Type B pancreatic cell (in vitro differentiated cells): ENCODE results near the gene COL5A1. TPM values are rescaled to one million over a fixed set of nuclear protein-coding genes. Genes with fewer than 3 reads are reported as not detected.

Source experiments
- DNase-seq: peaks from one replicate; pipeline ENCODE4 v3.0.0; 2021; ENCODE audit warnings: mixed read lengths; ENCODE audit not compliant: unreplicated experiment; ENCODE audit errors: extremely low spot score
- H3K27ac Mint-ChIP-seq: 2 replicates; pipeline ENCODE4 v1.8.0; 2021; ENCODE audit warnings: mild to moderate bottlenecking, mixed read lengths
- H3K27me3 Mint-ChIP-seq: 2 replicates; pipeline ENCODE4 v1.8.0; 2021; ENCODE audit warnings: mixed read lengths
- H3K36me3 Mint-ChIP-seq: 2 replicates; pipeline ENCODE4 v1.8.0; 2021; ENCODE audit warnings: mixed read lengths
- H3K4me1 Mint-ChIP-seq: one replicate; pipeline ENCODE4 v1.8.0; 2021; ENCODE audit warnings: mixed read lengths; ENCODE audit not compliant: unreplicated experiment
- H3K4me3 Mint-ChIP-seq: 2 replicates; pipeline ENCODE4 v1.8.0; 2021; ENCODE audit warnings: mild to moderate bottlenecking, mixed read lengths
- H3K9me3 Mint-ChIP-seq: 2 replicates; pipeline ENCODE4 v1.8.0; 2021; ENCODE audit warnings: mixed read lengths
- CTCF ChIP-seq: fragments of 200-600 bp; sonication (generic); conservative IDR thresholded peaks from 2 replicates; pipeline ENCODE4 v1.5.0; 2021; ENCODE audit warnings: antibody characterized with exemption, mild to moderate bottlenecking
- long read RNA-seq: library from polyadenylated mRNA; unstranded; transcript quantifications from one replicate; pipeline ENCODE4 v2.0.0, GENCODE V29; 2020
- total RNA-seq: library from RNA; stranded (reverse); gene quantifications from 2 replicates; pipeline ENCODE4 v1.2.1, GENCODE V29; 2021; ENCODE audit warnings: low replicate concordance

COL5A1 gene
- total RNA-seq = 16.1 and 112 TPM in 2 replicates
- long read RNA-seq, partial matches to known transcripts = 0 of 3 reads
- long read RNA-seq, other reads (novel, unspliced or antisense) = 3 of 3 reads

DNA sequence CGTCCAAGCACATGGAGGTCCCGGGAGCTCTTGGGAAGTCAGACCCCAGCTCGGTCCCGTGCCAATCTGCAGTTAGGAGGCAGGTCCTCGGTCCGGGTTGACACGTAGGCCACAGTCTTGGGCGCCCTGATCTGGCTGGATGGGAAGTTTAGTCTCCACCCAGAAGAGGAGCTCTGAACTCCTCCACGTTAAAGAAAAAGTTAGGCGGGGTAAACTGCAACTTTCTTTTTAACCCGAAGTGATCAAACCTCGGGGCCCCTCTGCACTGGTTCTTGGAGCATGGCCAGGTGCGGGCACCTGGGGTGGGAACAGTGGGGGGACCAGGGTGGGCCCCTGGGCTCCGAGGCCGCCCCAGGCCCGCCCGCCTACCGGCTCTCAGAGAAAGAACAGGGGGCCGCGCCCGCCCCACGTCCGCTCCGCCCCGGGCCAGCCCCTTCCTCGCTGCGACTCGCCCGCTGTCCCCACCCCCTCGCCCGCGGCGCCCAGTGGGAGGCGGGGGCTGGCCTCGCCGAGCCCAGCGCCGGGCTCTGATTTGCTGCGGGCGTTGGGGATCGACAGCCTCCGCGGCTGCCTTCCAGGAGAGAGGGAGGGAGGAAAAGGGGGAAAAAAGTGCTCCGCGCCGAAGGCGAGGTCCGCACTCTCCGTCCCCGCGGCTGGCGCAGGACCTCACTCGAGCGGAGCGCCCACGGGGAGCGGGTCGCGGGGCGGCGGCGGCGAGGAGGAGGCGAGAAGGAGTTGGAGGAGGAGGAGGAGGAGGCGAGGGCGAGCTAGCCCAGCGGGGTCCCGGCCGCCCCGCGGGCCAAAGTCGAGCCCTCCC is at the start of gene COL5A1:
COL5A1 (plus strand) TSS at position 631 of the 817 bp plus-strand sequence. CDS start 385 bp downstream, outside the sequence.
- Mint-ChIP-seq H3K36me3 (no peaks in the 10 kb centered on the region), H3K27ac (peak within 1 kb of the TSS; percentile 64), H3K27me3 (peaks cover 24% of the 10 kb centered on the region), H3K4me1 (peaks cover 32% of the 10 kb centered on the region), H3K9me3 (no peaks in the 10 kb centered on the region), H3K4me3 (peak within 1 kb of the TSS; percentile 91)
- TF ChIP-seq CTCF = peak; percentile 59
- peak; percentile 93 for DNase-seq

GRCh38 chr9:134592018-134592818 is 49.4 kb upstream of the COL5A1 start:
- Mint-ChIP-seq H3K9me3 (peaks cover 5% of the 10 kb centered on the region), H3K4me3 (no peak overlapping the region), H3K27ac (no peak overlapping the region), H3K36me3 (no peaks in the 10 kb centered on the region), H3K27me3 (peaks cover 12% of the 10 kb centered on the region), H3K4me1 (peaks cover 22% of the 10 kb centered on the region)
- TF ChIP-seq CTCF = no peak
- DNase-seq = peak; percentile 66

- Mint-ChIP-seq H3K4me3 (no peak overlapping the region), H3K27me3 (peaks cover 12% of the 10 kb centered on the region), H3K9me3 (peaks cover 5% of the 10 kb centered on the region), H3K4me1 (peaks cover 22% of the 10 kb centered on the region), H3K27ac (no peak overlapping the region), H3K36me3 (no peaks in the 10 kb centered on the region)
- DNase-seq = peak; percentile 53
- no peak for TF ChIP-seq CTCF
Measured at GRCh38 chr9:134592819-134593200, 48.8 kb upstream of the COL5A1 start.

- peak; percentile 59 for DNase-seq
- Mint-ChIP-seq H3K27me3 (peaks cover 12% of the 10 kb centered on the region), H3K4me3 (no peak overlapping the region), H3K9me3 (peaks cover 5% of the 10 kb centered on the region), H3K4me1 (peaks cover 22% of the 10 kb centered on the region), H3K36me3 (no peaks in the 10 kb centered on the region), H3K27ac (no peak overlapping the region)
- no peak for TF ChIP-seq CTCF
Measured at GRCh38 chr9:134593286-134594077, 48.1 kb upstream of the COL5A1 start.
